ENCODE results near the gene TSPAN14.
A peak's percentile ranks its signal among the peaks of the same experiment; 100 is the strongest.

Gene TSPAN14

DNA sequence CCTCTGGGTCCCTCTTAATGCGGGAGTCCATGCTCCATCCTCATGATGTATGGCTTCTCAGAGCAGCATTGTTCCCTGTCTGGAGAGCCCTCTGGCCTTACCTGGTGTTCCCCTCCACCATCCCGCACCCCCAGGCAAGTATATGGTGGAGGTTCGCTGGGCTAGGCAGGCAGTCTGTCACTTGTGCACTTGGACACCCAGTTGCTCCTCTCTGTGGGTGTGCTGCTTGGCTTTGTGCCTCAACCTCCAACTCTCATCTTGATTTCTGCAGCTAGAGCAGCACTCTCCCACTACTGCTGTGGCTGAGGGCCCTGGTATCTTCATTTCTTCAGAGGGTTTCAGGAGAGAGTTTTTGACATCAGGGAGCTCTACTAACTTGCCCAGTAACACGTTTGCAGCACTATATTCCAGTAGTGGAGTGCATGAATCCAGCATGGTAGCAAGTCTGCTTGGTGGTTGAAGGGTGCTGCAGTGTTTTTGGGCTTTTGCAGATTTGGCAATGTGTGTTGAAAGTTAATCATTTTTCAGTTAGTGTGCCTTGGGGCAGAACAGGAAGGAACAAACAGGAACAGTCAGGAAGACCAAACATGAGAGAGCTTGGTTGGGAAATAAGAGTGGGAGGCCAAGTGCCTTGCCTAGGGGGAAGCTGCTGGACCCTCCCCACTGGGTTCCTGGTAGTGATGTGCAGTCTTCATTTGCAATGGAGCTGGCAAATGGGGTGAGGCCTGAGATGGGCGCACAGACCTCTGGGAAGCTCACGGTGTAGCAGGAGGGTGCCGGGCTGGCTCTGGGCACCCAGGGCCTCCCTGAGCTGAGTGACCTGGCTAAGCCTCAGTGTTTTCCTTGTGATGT, 37.4 kb downstream of the TSPAN14 start:
- no peak for DNase-seq

DNA sequence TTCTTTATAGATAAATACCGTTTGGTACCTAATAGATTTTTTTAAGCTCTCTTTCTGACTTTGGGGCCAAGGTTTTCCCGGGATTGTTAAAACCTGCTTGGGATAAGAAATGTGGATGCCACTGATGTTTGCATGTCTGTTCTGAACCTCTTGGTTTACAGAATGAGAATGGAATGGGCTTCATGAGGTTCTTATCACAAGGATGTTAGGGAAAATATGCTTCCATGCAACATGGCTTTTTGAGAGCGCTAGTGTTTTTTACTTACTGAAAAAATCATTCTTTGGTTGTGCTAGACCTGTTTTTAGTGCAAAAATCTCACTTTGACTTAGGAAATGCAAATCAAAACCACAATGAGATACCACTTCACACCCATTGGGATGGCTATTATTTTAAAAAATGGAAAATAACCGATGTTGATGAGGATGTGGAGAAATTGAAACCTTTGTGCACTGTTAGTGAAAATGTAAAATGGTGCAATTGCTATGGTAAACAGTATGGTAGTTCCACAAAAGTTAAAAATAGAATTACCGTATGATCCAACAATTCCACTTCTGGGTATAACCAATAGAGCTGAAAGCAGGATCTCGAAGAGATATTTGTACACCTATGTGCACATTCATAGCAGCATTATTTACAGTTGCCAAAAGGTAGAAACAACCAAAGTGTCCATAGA, 38.9 kb downstream of the TSPAN14 start:
- DNase-seq = no peak

DNA sequence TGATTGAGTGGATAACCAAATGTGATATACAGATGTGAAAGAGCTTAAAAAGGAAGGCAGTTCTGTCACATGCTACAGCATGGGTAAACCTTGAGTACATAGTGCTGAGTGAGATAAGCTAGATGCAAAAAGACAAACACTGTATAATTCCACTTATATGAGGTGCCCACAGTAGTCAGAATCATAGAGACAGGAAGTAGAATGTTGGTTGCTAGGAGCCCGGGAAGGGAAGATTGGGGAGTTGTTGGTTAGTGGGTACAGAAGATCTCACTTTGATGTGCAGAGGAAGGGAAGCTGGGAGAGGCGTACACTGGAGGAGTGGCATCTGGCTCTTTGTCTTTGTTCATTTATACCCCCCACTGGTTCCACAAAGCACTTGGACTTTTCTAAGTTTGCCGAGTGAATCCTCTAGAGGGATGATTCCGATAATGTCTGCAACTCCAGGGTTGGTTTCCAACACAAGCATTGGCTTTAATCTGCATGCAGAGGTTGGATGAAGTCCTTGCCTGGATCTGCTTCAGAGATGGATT, 39.5 kb downstream of the TSPAN14 start:
- DNase-seq = peak; percentile 50

DNA sequence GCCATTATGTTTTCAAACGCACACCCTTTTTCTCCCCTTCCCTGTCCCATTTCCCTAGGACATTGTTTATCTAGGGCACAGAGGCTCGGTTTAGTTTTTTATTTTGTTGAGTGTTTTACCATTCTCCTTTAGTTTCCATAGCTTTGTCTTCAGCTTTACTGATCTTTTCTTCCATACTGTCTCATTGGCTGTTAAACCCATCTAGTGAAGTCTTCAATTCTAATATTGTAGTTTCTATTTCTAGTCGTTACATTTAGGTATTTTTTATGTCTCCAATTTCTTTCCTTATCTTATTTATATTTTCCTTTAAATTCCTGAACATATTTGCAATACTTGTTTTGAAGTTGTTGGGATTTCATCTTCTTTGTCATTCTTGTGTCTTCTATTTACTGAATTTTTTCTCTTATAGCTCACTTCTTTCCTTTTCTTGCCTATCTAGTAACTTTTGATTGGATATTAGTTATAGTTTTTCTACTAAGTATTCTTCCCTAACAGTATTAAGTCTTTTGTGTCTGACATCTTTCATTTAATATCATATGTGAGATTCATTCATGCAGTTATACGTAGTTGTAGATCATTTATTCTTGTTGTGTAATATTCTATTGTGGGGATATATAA, 42.6 kb downstream of the TSPAN14 start:
- no peak for DNase-seq

DNA sequence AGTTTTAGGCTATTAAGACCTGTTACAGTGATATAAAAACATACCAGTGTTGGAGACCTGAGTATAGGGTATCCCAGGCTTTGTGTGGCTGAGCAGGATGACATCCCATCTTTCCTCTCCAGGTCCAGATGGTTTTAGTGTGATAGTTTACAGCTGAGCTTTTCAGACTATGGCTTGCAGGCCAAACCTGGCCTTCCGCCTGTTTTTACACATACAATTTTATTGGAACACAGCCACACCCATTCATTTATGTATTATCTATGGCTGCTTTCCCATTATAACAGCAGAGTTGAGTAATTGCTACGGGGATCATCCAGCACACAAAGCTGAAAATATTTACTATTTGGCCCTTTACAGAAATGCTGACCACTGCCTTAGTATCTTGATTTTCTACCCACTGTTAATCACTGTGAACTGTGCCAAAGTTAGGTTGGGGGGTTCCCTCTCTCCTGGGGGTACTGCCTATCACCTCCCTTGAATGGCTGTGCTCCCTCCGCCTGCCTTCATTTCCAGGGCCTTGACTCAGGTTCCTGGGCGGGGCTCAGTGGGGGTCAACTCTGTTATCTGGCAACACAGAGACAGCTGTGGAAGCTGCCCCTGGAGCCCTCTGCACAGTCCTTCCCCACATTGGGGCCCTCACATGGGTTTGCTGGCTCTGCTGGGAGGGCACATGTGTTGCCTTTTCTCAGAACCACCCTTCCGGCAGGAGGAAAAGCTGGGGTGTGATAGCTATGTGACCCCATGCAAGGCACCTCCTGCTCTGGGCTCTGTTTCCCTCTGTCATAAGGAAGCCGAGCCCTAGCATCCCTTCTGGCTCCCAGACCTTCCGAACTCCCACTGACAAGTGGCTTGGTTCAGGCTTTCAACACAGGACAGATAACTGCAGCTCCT, 43.3 kb downstream of the TSPAN14 start:
- DNase-seq = no peak

DNA sequence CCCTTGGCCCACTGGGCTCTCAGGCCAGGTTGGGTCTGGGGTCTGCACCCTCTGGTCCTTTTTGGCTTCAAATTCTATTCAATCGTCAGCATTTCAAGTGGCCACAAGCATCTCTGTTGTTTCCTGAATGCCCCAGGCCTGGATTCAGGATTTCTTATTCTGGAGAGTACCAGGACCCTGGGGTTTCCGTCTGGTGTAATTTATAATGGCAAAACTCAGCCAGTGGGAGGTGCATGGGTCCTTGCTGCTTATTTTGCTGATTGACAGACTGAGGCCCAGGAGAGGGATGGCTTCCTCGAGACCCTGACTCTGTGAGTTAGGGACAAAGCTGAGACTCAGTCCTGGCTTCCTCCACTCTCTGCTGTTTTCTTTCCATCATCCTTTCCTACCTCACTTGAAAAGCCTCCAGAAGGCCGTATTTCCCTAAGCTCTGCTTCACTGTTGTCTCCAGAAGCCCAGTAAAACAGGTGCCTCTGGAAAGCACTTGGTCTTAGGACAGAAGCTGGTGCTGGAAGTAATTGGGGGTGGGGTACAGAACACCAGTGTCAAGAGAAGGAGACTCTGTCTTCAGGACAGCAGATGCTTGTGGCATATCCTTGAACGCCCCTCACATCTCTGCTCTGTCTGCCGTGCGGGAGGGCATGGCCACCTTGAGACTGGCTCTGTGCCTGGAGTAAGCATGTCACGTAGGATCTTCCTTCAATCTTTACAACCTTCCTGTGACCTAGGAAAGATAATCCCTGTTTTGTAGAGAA, 44.1 kb downstream of the TSPAN14 start:
- no peak for DNase-seq

DNA sequence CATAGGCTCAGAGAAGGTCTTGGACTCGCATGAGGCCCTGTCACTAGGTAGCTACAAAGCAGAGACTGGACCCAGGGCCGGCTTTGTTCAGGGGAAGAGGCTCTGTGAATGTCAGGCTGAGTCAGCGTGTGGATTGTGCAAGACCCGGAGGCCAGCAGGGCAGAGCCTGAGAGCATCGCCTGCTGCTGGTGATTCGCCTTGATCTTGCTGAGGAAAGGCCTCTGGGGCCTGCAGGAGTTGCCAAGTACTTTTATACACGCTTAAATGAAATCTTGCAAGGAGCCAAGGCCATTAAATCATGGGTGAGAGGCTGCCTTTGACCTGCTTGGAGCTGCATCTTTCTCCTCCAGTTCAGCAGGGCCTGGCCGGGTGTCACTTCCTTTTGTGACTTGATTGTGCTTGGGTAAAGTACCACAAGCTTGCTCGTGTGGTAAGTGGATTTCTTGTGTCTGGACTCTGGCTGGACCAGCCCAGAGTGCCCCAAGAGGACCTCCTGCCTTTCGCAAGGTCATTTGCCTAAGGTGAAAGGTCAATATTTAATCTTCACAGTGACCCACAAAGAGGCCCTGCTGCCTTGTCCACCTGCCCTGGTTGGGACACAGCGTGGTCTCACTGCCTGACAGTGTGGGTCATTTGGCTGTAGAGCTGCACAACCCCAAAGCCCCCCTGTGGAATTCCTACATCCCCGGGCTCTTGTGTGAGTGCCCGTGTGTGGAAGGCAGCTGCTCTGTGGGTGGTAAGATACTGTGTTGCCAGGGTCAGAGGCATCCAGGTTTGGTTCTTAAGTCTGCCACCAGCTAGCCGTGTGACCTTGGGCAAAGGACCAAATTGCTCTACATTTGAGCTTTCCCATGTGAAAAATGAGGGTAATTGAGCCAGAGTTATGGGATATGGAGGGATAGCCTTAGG, 45.0 kb downstream of the TSPAN14 start:
- peak; percentile 44 for DNase-seq

DNA sequence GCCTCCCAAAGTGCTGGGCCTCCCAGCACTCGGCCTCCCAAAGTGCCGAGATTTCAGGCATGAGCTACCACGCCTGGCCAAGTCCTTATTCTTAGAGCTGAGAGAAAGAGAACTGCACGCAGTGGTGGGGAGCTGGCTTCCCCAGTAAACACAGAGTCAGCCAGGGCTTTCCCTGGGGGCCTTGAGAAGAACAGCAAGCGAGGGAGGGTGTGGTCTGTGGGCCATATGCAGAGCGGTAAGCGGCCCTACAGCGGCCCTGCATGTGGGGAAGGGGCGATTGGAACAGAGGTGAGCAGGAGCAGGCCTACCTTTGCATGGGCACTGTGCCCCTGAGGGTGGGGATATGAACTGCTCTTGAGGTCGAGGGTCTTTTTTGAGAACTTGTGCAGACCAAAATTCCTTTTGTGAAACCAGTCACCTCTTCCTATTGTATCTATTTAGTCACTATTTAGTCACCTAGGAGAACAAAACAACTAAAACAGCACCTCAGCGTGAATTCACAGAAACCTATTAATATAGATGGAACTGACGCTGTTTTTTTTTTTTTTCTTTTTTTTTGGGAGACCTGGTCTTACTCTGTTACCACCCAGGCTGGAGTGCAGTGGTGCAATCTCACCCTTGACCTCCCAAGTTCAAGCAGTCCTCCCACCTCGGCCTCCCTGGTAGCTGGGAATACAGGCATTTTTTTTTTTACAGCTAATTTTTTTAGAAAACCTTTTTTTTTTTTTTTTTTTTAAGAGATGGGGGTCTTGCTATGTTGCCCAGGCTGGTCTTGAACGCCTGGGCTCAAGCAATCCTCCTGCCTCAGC, 46.7 kb downstream of the TSPAN14 start:
- no peak for DNase-seq

DNA sequence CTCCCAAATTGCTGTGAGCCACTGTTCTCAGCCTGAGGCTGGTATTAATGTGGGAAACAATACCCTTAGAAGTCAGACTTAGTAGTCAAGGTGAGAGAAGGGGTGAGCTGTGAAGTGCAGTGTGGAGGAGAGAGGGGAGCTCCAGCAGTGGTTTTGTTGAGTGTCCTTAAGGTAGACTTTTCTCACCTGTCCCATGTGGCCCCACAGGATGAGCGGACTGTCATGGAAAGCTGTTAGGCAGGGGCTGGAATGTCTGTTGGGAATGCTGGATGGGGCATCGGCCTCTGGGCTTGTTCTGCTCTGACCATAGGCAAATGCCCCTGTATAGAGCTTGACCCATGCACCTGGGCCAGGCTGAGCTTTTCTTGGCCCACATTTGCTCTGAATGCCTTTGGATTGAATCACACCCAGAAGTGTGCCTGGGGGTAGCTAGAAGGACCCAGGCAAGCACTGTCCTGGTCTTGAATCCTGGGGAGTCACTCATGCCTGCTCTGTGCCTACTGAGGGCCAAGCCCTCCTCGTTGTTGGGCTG, 47.3 kb downstream of the TSPAN14 start:
- DNase-seq = no peak

DNA sequence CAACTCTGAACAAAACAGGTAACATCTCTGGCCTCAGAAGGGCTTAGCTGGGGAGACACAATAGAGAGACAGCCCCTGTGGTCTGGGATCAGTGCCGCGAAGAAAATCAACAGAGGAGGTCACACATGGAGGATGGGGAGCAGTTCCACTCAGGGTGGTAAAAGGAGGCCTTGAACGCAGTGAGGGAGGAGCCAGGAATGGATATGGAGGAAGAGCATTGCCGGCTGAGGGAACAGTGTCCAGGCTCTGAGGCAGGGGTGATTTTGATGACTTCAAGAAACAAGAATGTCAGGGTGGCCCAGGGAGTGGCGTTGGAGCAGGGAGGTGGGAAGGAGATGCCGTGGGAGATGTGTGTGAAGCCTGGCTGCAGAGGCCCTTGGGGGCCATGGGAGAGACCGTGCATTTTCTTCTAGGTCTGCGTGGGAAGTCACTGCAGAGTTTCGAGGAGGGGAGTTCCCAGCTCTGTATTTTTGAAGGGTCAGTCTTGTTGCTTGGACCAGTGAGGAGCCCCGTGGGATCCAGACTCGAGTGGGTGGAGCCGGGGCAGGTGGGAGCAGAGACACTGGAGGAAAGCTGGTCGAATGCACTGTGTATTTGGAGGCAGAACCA, 47.9 kb downstream of the TSPAN14 start:
- no peak for DNase-seq

DNA sequence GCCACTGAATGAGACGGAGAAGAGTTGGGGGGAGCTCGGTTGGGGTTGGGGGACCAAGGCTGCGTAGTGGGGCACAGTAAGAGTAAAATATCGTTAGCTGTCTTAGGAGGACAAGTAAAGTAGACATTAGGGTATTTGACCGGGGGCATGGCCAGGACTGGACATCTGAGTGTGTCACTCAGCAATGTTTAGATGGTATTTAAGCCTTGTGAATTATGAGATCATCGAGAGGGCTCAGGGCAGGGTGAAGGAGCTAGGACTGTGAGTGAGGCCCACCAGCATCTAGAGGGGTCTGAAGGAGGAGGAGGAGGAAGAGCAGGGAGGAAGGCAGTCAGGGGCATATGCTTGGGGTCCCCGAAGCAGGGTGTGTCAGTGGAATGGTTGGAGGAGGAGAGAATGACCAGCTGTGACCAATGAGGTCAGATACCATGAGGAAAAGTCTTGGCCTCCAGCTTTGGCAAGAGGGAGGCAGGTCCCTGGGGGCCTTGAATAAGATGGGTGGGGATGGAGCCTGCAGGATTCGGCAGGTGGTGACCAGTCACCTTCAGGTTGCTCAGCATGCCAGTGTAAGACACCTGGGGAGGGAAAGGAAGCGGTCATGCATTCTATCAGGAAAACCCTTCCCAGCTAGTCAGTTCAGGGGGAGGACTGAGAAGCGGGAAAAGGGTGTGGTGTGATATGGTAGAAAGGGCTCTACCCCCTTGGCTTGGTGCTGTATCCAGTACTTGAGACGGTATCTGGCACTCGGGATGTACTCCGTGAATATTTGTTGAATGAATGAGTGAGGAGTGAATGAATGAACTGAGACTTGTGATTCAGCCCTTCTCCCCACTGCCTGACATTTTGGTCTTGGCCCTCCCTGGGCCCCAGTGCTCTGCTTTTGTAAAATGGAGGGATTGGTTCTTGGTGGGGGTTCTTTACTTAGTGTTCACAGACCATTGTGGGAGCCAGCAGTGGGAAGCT, 48.8 kb downstream of the TSPAN14 start:
- no peak for DNase-seq

DNA sequence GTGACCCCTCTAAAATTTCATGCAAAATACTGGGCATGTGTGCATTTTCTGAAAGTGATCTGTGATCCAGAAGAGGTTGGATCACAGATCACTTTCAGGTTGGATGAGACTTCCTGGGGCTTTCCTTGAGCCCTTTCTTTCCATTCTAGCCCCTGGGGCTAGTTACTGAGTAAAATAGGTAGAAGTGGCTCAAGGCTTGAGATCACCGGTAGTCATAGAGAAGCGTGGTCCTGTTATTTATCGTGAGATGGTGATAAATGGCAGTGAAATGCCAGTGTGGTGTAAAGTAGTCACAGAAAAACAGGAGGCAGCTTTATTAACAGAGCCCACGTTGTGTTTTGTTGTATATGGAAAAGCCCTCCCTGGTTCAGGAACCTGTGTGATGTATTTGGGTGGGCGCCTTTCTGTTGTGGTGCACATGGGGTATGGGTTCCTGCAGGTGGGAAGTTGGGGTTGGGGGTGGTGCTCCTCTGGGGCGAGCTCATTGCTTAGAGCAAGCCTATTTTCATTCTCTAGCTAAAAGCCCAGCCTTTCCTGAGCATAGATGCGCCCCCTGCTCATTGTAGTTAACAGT, 49.6 kb downstream of the TSPAN14 start:
- no peak for DNase-seq

DNA sequence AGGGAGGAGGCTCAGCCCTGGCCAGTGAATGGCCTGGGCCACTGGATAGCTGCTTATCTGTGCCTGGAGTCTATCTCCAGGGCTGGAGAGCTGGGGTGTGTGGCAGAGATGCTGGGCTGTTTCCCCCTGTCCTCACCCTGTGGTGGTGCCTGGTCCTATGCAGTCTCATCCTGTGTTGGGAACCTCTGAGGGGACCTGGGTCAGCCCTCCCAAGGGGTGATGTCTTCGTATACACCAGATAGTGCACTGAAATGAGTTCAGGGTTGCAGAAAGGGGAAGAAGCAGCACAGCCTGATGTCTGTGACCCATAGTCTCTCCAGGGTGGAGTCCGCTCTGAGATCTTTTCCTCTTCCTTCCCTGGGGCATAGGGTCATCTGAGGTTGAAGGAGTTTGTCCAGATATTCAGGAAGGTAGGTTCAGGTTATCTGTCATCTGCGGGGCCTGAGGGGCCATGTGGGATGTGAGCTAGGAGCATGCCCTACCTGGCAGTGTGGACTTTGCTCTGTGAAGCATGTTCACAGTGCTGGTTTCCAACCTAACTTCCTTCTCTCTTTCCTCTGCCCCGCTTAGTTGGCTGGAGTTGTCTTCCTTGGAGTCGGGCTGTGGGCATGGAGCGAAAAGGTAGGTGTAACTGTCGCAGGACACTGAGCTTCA, 50.2 kb downstream of the TSPAN14 start:
- no peak for DNase-seq

DNA sequence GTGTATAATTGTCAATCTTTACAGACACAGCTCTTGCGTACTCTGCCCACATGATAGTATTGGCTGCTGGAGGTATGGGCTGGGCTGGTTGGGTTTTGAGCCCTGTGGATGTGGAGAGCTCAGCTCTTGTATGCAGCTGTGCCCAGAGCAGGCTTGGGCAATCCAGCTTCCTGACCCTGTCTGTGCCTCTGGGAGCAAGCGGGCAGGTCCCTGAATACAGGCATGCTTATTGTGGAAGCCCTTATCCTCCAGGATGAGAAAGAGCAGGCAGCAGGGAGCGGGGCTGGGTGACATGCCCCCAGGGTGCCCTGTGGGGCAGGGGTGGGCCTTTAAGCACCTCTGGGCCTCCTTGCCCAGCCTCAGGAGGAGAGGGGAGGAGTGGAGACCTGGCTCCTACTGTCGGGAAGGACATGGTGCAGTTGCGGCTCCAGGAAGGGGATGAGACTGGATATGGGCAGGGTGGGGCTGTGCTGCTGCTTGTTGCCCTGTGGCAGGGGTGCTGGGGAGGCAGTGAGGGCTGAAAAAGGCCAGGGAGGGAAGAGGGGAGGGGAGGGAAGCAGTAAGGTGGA, 50.9 kb downstream of the TSPAN14 start:
- no peak for DNase-seq

DNA sequence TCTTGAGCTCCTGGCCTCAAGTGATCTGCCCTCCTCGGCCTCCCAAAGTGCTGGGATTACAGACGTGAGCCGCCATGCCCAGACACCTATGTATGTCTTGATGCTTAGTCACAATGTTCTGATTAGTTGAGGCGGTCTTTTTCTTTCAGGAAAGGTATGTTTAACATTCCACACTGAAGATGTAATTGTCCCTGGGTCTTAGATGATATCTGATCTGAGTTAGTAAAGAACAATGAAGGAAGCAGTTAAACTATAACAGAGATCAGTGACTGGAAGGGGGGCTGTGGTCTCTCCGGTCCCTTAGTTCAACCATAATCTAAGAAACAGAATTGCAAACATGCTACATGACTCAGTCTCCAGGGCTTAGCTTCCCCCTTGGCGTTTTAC, 52.1 kb downstream of the TSPAN14 start:
- no peak for DNase-seq

DNA sequence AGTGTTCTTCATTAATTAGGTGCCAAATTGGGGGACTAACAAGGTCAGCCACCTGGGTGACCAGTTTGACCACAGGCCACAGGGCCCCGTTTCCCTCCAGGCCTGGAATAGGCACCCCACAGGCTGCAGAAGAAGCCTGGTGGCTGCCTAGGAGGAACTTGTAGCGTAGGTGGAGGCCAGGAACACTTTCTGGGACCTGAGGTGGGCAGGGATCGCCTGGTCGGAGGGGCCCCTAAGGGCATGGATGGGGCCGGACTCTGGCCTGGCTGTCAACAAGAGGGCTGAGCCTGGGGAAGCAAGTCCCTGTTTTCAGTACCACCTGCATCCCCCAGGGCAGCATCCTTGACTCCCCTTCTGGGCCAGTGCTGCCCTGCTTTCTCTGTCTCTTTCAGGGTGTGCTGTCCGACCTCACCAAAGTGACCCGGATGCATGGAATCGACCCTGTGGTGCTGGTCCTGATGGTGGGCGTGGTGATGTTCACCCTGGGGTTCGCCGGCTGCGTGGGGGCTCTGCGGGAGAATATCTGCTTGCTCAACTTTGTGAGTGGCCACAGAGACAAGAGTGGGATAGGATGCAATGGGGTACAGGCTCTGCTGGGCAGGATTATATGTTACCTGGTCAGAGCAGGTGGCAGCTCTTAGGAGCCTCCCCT, 52.9 kb downstream of the TSPAN14 start:
- no peak for DNase-seq
